ENCODE measurements around the gene IFT52.

IFT52 gene

GRCh38 chr20:43544501-43544900 lies 46.2 kb upstream of the IFT52 start:
- no peak overlapping the region for H3K4me3 ChIP-seq (ENCODE audit: low read depth in 1 of 2, low read length in 1 of 2)
- H3K36me3 ChIP-seq, result peaks cover 15% of the 10 kb centered on the region
- no peaks in the 10 kb centered on the region for H3K4me1 ChIP-seq (ENCODE audit: control insufficient read depth in 1 of 2, insufficient read depth in 1 of 2, low read depth in 1 of 2, low read length in 1 of 2)
- TF ChIP-seq, protein P1, sequence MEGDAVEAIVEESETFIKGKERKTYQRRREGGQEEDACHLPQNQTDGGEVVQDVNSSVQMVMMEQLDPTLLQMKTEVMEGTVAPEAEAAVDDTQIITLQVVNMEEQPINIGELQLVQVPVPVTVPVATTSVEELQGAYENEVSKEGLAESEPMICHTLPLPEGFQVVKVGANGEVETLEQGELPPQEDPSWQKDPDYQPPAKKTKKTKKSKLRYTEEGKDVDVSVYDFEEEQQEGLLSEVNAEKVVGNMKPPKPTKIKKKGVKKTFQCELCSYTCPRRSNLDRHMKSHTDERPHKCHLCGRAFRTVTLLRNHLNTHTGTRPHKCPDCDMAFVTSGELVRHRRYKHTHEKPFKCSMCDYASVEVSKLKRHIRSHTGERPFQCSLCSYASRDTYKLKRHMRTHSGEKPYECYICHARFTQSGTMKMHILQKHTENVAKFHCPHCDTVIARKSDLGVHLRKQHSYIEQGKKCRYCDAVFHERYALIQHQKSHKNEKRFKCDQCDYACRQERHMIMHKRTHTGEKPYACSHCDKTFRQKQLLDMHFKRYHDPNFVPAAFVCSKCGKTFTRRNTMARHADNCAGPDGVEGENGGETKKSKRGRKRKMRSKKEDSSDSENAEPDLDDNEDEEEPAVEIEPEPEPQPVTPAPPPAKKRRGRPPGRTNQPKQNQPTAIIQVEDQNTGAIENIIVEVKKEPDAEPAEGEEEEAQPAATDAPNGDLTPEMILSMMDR (IDR thresholded peaks at IDR 0.05), result no peak
- H3K9me3 ChIP-seq, result no peaks in the 10 kb centered on the region
- H3K27me3 ChIP-seq, result no peaks in the 10 kb centered on the region
- H3K27ac ChIP-seq, result no peak overlapping the region

DNA sequence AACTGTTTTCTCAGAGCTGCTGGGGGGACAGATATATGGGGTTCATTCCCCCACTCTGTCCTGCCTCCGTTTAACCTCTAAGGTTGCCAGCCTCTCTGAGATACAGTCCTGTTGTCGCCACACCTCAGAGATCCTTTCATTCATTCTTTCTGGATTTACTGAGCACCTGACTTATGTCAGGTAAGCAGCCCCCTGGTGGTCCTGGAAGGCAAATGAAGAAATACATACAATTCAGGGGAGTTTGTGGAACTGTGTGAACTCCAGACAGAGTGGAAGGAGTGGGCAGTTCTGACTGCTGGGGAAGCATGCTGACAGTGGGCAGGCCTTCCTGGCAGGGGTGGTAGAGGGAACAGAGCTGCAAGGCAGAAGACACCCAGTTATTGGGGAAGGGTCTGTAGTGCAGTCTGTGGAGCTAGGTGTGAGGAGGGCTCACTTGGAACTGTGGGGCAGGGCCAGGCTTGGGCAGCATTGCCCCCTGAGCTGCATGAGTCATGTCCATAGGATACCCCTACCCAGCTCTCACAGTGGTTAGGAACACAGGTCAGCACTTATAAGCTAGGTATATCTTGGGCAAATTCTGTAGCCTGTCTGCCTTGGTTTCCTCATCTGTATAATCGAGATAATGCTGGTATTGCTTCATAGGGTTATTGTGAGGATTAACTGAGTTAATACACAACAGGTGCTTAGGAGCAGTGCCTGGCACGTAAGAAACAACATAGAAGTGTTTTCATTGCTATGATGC lies 44.7 kb upstream of the IFT52 start:
- Histone ChIP-seq H3K4me3 (ENCODE audit: low read depth in 1 of 2, low read length in 1 of 2) (no peak overlapping the region), H3K36me3 (peaks cover 3% of the 10 kb centered on the region), H3K9me3 (no peaks in the 10 kb centered on the region), H3K27me3 (no peaks in the 10 kb centered on the region), H3K4me1 (ENCODE audit: control insufficient read depth in 1 of 2, insufficient read depth in 1 of 2, low read depth in 1 of 2, low read length in 1 of 2) (peaks cover 0 to 4% of the 10 kb centered on the region in 2 experiments), H3K27ac (no peak overlapping the region)
- TF ChIP-seq, protein P1 (IDR thresholded peaks at IDR 0.05), result no peak

DNA sequence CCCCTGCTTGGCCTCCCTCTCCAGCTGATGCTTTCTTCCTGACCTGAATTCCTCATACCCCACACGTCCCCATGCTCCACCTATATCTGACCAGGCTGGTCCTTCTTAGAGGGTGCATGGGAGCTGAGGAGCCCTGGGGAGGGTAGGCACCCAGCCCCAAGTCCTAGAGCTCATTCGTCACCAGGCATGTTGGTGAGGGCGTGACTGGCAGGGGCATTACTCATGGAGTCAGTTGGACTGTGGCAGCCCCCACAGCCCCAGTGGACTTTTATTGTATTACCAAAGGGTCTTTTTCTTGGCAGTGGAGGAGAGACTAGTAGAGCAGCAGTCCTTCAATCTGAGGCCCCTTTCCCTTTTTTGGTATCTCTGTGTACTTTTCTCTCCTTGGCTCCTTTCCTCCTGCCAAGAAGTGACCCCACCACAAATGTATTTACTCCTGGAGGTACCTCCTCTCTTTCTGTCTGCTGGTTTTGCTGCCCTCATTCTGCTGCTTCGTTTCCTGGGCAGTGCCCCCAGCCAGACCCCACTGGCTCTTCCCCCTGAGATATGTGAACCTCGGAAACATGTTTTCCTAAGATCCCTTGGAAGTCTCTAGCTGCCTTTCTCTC lies 42.4 kb upstream of the IFT52 start:
- H3K27me3 ChIP-seq, result no peaks in the 10 kb centered on the region
- TF ChIP-seq, protein P1 (IDR thresholded peaks at IDR 0.05), result no peak
- H3K9me3 ChIP-seq, result no peaks in the 10 kb centered on the region
- peaks cover 3% of the 10 kb centered on the region for H3K36me3 ChIP-seq
- peaks cover 0 to 4% of the 10 kb centered on the region in 2 experiments for H3K4me1 ChIP-seq (ENCODE audit: control insufficient read depth in 1 of 2, insufficient read depth in 1 of 2, low read depth in 1 of 2, low read length in 1 of 2)
- H3K27ac ChIP-seq, result no peak overlapping the region
- H3K4me3 ChIP-seq (ENCODE audit: low read depth in 1 of 2, low read length in 1 of 2), result no peak overlapping the region

DNA sequence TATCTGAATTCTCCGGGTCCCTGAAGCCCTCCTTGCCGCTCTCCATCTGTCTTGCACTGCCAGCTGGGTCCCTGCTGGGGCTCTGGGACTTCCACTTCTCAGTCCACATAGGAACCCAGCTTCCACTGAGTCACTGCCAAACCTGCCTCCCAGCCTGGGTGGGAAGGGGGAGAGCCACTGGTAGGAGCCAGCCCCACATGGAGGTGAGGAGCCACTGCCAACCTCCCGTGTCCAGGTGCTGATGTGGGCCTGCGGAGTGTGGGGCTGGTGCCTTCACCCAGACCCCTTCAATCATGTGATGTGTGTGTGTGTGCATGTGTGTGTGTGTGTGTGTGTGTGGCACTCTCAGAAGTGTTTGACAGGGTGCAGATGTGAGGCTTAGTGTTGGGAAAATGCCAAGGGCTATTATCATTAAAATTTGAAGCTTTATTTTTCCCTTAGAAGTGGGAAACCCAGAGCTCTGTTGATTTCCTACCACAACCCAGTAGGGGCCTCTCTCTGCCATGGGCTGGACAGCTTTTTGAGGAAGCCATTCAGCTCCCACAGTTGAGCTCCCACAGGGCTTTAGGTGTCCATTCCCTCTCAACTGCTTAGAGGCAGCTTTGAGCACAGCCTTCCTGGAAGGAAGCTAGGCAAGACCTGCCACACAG lies 41.2 kb upstream of the IFT52 start:
- peaks cover 3% of the 10 kb centered on the region for H3K36me3 ChIP-seq
- peaks cover 0 to 4% of the 10 kb centered on the region in 2 experiments for H3K4me1 ChIP-seq (ENCODE audit: control insufficient read depth in 1 of 2, insufficient read depth in 1 of 2, low read depth in 1 of 2, low read length in 1 of 2)
- H3K27me3 ChIP-seq, result no peaks in the 10 kb centered on the region
- no peak overlapping the region for H3K27ac ChIP-seq
- TF ChIP-seq, protein P1 (IDR thresholded peaks at IDR 0.05), result no peak
- H3K4me3 ChIP-seq (ENCODE audit: low read depth in 1 of 2, low read length in 1 of 2), result no peak overlapping the region
- no peaks in the 10 kb centered on the region for H3K9me3 ChIP-seq

DNA sequence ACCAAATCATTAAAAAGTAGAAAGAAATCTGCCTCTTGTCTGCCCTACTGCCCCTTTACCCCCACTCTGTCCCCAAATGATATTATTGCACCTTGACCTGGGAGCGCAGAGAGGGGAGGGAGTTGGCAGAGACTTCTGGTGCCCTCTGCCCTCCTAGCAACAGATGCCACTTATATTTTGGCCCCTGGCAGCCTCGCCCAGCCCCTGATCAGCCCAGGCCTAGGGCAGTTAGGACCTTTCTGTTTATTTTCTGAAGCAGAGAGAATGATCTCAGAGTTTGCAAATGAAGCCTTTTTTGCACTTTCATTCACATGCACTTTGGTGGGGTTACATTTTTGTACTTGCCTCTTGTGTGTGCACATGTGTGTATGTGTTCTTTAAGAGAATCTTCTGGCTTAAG lies 40.3 kb upstream of the IFT52 start:
- TF ChIP-seq, protein P1 (IDR thresholded peaks at IDR 0.05), result no peak
- Histone ChIP-seq H3K4me1 (ENCODE audit: control insufficient read depth in 1 of 2, insufficient read depth in 1 of 2, low read depth in 1 of 2, low read length in 1 of 2) (peaks cover 3 to 4% of the 10 kb centered on the region in 2 experiments), H3K4me3 (ENCODE audit: low read depth in 1 of 2, low read length in 1 of 2) (no peak overlapping the region)

More for the DNA sequence above, 40.3 kb upstream of the IFT52 start:
- H3K9me3 ChIP-seq, result no peaks in the 10 kb centered on the region
- no peaks in the 10 kb centered on the region for H3K27me3 ChIP-seq
- H3K27ac ChIP-seq, result no peak overlapping the region
- peaks cover 3% of the 10 kb centered on the region for H3K36me3 ChIP-seq
